GM10266 (cell line): ENCODE data around the gene DIABLO.
"Not testable (repeated sequence)": the region's sequence is repeated elsewhere in the genome, so short reads cannot be mapped to it uniquely, and the experiment has no call there.

ENCODE experiments used
- DNase-seq: peaks from one replicate; pipeline ENCODE4 v3.0.0; 2012; ENCODE audit errors: extremely low spot score
- TF ChIP-seq, protein P1 (sequence below): IDR thresholded peaks from 2 replicates; pipeline ENCODE4 v1.5.1; 2012; ENCODE audit warnings: mild to moderate bottlenecking, low read depth; ENCODE audit not compliant: control insufficient read depth, insufficient read depth; ENCODE audit errors: missing control alignments

Gene DIABLO

DNA sequence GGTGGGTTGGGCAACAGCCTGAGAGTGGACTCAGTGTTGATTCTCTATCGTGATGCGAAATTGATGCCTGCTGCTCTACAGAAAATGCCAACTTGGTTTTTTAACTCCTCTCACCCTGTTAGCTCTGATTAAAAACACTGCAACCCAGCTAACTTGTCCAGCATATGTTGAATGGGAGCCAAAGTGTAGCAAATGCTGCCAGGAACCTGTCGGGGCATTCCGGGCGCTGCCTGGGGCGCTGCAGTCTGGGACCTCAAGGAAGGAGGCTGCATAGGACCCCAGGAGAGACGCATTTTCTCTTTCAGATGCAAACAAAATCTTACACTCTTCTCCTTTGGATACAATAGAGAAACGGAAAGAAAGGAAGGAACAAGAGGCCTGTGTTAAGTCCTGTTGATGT lies 18.5 kb downstream of the DIABLO start:
- TF ChIP-seq, protein P1, sequence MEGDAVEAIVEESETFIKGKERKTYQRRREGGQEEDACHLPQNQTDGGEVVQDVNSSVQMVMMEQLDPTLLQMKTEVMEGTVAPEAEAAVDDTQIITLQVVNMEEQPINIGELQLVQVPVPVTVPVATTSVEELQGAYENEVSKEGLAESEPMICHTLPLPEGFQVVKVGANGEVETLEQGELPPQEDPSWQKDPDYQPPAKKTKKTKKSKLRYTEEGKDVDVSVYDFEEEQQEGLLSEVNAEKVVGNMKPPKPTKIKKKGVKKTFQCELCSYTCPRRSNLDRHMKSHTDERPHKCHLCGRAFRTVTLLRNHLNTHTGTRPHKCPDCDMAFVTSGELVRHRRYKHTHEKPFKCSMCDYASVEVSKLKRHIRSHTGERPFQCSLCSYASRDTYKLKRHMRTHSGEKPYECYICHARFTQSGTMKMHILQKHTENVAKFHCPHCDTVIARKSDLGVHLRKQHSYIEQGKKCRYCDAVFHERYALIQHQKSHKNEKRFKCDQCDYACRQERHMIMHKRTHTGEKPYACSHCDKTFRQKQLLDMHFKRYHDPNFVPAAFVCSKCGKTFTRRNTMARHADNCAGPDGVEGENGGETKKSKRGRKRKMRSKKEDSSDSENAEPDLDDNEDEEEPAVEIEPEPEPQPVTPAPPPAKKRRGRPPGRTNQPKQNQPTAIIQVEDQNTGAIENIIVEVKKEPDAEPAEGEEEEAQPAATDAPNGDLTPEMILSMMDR = no peak
- DNase-seq = no peak

DNA sequence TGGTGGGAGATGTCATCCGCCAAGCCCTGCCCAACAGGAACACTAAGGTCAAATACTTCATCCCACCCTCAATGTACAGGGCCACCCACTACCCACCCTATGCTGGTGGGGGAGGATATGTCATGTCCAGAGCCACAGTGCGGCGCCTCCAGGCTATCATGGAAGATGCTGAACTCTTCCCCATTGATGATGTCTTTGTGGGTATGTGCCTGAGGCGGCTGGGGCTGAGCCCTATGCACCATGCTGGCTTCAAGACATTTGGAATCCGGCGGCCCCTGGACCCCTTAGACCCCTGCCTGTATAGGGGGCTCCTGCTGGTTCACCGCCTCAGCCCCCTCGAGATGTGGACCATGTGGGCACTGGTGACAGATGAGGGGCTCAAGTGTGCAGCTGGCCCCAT lies 18.9 kb downstream of the DIABLO start:
- no peak for DNase-seq
- TF ChIP-seq, protein P1 = no peak

DNA sequence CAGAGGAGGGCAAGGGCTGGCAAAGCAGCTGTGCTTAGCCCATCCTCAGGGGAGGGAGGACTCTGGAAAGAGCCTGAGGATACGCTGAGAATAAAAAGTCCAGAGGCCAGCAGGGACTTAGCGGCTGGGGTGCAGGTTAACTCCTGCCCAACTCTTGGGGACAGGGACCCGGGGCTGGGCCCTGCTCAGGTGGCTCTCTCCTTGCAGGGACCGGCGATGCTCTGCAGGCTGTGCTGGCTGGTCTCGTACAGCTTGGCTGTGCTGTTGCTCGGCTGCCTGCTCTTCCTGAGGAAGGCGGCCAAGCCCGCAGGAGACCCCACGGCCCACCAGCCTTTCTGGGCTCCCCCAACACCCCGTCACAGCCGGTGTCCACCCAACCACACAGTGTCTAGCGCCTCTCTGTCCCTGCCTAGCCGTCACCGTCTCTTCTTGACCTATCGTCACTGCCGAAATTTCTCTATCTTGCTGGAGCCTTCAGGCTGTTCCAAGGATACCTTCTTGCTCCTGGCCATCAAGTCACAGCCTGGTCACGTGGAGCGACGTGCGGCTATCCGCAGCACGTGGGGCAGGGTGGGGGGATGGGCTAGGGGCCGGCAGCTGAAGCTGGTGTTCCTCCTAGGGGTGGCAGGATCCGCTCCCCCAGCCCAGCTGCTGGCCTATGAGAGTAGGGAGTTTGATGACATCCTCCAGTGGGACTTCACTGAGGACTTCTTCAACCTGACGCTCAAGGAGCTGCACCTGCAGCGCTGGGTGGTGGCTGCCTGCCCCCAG lies 19.6 kb downstream of the DIABLO start:
- DNase-seq = no peak
- TF ChIP-seq, protein P1 = no peak

DNA sequence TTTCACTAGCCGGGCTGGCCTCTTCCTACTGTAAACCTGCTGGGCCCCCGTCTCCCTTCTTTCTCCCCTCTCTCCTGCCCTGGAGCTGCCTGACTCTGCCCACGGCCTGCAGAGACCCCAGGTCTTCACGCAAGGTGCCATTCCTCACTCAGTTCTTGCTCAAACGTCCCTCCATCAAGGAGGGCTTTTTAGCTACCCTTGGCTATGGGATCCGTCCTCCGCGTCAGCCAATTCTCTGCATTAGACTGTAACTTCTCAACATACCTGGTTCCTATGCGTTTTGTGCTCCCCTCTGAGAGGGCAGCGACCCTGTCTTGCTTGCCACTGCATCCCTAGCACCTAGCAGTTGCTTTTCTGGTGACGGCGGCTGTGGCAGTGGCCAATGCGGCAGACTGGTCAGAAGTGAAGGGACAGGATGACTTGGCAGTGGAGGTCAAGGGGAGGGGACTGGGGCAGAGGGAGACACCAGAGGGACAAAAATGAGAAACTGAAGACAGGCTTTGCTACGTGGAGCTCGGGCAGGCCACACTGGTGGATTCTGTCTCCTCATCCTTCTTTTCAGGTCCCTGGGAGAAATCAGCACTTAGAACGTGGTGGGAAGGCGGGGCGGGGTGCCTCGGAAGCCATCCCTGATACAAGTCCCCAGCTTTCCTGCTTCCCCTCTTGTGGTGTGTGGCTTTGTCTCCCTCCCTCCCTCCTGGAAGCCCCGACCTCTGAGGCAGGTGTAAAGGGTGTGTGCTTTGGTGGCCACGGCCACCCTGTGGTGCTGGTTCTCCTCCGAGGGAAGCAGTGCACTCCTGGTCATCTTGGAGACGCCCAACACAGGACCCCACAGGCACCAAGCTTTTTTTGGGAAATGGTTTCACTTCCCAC lies 20.6 kb downstream of the DIABLO start:
- DNase-seq = no peak
- TF ChIP-seq, protein P1 = no peak

DNA sequence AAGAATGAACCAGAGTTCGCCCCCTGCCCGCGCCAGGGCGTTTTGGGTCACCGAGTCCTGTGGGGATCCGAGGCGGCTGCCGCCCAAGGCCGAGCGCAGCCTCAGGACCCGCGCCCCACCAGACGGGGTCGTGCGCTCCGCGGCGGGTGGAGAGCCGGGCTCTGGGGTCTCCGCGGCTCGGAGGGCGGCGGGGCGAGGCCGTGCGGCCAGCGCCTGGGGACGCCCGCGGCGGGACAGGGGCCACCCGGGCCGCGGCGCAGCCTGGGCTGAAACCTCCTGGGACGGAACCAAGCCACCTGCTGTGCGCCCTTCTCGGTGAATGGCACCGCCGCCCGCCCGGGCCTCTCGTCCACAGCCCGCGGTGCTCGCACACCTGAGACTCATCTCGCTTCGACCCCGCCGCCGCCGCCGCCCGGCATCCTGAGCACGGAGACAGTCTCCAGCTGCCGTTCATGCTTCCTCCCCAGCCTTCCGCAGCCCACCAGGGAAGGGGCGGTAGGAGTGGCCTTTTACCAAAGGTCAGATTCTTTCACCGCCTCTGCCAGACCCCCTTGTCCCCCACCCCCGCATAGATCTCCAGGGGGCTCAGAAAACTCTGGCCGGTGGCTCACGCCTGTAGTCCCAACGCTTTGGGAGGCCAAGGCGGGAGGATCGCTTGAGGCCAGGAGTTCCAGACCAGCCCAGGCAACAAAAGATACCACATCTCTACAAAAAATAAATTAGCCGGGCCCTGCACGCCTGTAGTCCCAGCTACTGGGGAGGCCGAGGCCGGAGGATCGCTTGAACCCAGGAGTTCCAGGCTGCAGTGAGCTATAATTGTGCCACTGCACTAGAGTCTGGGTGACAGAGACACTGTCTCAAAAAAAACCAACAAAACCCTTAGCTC lies 21.4 kb downstream of the DIABLO start:
- TF ChIP-seq, protein P1 = no peak
- DNase-seq = no peak

DNA sequence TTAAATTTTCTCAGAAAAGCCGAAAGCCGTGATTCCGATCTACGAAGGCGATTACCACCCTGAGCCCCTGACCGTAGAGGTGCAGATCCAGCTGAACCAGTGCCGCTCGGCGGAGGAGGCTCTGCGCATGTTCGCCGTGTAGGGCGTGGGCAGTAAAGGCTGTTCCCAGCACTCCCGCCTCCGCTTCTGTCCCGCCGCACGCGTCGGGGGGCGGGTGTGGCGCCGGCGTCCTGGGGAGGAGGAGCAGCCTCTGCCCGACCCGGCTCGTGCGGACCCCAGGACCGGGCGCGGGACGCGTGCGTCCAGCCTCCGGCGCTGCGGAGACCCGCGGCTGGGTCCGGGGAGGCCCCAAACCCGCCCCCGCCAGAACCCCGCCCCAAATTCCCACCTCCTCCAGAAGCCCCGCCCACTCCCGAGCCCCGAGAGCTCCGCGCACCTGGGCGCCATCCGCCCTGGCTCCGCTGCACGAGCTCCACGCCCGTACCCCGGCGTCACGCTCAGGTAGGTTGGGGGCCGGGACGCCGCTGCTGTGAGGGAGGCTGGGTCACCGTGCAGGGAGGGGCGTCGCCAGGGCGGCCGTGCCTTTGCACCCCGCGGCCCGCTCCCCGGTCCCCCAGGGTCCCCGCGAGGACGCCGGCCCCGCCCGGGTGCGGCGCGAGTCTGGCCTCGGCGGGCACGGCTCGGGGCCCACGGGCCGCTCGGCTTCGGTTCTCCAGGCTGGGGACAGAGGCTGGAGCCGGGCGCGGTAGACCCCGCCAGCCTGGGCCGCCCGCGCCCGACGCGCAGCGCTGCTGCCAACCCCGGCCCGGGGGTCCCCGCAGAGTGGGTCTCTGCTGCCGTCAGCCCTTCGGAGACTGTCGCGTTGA lies 22.3 kb downstream of the DIABLO start, which contains the start of gene B3GNT4:
B3GNT4 (plus strand) TSS at position 409 of the 866 bp plus-strand sequence. CDS start 910 bp downstream, outside the sequence.
- TF ChIP-seq, protein P1 = no peak

DNA sequence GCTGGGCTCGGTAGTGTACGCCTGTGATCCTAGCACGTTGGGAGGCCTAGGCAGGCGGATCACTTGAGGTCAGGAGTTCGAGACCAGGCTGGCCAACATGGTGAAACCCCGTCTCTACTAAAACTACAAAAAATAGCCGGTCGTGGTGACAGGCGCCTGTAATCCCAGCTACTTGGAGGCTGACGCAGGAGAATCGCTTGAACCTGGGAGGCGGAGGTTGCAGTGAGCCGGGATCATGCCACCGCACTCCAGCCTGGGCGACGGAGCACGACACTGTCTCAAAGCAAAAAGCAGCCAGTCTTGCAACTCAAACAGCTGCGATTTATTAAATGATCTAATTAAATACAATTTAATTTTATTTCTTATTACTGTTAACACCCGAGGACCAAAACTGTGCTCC lies 23.0 kb downstream of the DIABLO start:
- DNase-seq = not testable (repeated sequence)

More for the DNA sequence above, 22.3 kb downstream of the DIABLO start, which contains the start of gene B3GNT4:
- DNase-seq = peak; percentile 79
